Kidney tubule cell (primary cell): Measurements from ENCODE around the gene PCA3.
A peak's percentile ranks its signal among the peaks of the same experiment; 100 is the strongest.
"Not testable (repeated sequence)": the region's sequence is repeated elsewhere in the genome, so short reads cannot be mapped to it uniquely, and the experiment has no call there.

Experiments
- DNase-seq: peaks from one replicate; pipeline ENCODE4 v3.0.0-alpha.2; 2018; ENCODE audit warnings: low spot score

Gene PCA3

DNA sequence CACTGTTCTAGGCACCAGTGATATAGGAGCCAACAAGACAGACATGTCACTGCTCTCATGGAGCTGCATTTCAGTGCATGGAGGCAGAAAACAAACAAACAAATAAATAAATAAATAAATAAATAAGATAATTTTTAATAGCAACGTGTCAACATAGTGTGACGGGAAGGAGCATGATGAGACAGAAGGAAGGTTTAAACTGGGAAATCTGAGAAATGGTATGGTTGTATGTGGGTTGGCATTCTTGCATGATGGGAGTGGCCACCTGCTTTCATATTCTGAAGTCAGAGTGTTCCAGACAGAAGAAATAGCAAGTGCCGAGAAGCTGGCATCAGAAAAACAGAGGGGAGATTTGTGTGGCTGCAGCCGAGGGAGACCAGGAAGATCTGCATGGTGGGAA is at the start of gene PCA3:
PCA3 (plus strand) TSS at position 301 of the 400 bp plus-strand sequence.
- no peak for DNase-seq

DNA sequence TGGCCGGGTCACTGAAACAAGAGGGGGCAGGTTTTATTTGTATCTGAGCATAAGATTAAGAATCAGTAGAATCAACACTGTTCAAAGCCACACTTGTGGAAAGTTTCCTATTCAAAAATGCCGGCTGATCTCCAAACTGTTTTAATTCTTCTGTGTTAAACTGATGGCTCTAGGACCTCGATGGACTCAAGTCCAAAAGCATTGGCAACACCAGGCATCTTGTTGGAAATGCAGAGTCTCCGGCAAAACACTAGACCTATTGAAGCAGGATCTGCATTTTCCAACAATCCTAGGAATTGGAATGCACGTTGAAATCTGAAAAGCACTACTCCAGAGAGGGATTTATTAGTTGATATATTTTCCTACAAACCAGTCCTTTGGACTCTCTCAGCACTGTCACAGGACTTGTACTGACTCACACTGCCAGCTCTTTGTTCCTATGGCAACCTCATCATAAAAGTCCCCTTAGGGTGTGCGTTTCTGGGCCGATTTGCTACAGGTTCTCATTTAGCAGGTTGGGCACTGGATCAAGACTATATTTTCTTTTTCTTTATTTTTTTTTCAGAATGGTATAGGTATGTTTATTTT is 48.1 kb upstream of the PCA3 start:
- peak; percentile 44 for DNase-seq

DNA sequence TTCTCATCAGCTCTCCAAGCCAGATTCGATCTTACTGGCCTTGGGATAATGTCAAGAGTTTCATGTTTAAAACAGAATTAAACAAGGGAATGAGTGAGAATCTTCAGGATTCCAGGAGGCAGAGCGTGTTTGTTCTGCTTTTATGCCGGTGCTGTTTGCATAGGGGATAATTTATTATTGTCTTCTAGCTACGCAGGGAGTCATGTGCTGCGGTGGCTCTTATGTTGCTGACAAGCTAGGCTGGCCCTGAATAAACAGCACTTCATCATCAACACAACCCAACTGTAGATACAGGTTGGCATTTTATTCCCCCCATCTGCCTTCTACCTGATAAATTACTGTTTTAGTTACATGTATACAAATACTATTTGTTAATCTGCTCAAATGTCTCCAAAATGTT is 47.1 kb upstream of the PCA3 start:
- DNase-seq, result no peak

DNA sequence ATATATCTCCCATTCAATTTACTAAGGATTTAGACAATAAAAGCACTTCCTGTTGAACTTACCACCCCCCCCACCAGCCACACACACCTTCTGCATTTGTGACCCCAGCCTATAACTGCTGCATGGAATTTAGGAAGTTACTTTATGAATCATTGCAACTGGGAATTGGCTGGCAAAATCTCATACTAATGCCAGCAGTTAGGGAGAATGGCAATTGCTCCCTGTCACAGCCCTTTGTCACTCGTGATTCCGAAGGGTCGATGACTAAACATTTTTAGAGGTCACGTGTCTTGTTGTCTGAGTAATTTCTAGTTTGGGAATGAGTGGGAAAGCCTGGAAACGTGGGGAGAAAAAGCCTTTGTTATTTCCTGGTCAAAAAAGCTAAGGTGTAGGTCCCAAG is 46.6 kb upstream of the PCA3 start:
- peak; percentile 67 for DNase-seq

DNA sequence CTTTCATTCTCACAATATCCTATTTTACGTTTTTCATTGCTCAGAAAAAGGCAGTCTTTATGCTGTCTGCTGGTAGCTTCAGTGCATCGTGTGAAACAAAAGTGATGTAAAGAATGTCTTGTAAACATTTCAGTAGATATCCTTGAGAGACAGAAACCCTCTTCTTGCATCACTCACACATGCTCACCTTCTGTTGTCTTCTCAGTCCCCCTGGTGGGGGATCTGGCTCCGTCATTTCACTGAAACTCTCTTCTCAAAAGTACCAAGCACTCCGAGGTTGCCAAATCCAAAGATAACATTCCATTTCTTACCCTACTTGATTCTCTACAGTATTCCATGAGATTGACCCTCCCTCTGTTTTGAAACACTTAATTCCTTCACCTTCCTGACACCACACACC is 46.1 kb upstream of the PCA3 start:
- DNase-seq, result no peak

DNA sequence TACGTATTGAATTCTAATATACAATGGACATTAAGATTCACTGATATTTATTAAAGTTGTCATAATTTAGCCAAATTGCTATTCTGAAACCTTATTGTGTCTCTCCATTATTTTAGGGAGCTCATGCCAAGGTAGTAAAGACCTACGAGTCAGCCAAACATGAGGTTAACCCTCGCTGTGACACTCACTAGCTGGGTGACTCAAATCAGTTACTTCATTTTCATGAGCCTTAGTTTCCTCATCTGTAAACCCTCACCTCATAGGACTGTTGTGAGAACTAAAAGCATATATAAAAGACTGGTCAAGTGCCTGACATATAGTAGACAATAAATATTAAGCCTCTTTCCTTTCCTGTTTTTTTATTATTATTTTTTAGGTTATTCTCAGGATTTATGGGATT is 44.0 kb upstream of the PCA3 start:
- DNase-seq, result no peak

DNA sequence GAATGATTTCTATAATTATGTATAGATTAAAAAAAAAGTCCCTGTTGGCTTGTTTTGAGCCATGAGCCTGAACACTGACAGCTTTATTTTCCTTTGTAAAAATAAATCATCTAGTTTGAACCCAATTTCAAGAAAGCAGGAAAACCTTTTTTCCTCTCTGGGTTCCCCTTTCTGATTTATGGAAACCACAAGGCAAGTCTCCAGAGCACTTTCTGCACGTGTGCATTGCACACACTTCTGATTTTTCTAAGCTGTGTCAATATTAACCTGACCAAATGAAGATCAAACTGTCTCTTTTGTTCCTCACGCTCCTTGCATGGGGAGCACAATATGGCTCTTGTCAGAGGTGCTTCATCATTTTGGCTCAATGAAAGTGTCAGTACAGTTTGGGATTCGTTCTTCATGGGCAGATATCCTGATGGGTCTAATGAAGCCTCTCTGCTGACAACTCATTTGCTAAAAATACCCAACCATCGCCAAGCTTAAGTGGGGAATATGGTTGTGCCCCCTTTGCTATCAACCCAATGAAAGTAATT is 39.2 kb upstream of the PCA3 start:
- no peak for DNase-seq

DNA sequence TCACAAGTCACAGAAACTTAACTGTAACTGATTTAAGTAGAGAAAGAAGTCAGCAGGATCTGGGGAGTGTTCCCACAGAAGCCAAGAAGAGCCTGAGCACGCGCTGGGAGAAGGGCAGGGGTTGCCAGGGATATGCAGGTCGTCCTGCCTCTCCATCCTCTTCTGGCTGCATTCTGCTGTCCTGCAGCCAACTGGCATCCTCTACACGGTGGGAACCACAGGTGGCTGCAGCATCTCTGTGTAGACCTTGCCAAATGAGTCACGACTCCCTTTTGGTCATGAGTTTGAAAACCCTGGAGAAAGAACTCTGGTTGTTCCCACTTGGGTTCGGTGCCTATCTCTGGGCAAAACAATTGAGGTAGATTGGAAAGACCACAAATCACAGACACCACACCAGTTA is 38.4 kb upstream of the PCA3 start:
- DNase-seq, result no peak

DNA sequence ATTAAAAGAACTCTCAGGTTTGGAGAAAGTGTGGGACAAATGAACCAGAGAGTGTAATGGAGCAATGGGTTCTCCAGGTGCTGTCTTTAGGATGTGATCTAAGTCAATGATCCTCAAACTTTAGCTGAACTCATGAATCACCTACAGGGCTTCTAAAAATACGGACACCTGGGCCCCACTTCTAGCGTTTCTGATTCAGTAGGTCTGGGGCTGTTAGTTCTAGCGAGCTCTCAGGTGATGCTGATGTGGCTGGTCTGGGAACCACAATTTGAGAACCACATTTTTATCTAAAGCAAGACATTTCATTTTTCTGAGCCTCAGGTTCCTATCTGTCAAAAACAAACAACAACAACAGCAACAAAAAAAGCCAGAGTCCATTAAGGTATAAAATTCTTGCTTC is 35.1 kb upstream of the PCA3 start:
- no peak for DNase-seq

DNA sequence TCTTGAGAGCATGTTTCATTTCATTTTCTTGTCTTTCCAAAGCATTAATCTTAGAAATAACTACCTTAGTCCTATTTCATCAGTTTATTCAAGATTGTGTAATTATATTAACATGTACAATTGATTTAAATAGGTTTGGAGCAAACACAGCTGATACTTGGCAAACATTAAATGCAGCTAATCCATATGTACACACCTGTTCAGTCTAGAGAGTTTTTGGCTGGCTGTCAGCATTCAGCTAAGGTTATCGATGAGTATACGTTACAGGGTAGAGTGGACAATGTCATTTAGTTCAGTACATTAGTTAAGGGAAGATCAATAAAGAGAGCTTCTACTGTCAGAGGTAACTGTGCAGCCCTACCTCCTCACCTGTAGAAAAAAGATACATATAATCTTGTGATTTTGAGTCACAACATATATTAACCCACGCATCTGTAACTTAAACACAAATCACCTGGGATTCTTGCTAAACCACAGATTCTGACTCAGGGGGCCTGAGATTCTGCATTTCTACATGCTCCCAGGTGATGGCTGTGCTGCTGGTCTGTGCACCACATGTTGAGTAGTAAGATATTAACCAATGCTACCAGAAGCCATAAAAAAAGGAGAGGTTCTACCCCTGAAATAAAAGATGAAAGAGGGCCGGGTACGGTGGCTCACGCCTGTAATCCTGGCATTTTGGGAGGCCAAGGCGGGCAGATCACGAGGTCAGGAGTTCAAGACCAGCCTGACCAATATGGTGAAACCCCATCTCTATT is 34.1 kb upstream of the PCA3 start:
- DNase-seq, result no peak

DNA sequence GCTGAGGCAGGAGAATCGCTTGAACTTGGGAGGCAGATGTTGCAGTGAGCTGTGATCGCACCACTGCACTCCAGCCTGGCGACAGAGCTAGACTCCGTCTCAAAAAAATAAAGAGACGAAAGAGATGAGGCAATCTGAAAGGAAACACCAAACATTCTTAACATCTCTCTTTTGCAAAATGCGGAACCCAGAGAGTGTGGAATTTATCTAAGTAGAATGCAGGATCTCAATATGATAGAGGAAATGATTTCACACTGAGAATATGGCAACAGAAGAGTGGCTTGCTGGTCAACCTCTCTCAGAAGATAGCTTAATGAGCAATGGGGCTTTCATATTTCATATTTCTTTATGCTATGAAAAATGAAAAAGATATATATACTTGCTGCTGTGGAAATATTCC is 33.4 kb upstream of the PCA3 start:
- DNase-seq, result no peak

DNA sequence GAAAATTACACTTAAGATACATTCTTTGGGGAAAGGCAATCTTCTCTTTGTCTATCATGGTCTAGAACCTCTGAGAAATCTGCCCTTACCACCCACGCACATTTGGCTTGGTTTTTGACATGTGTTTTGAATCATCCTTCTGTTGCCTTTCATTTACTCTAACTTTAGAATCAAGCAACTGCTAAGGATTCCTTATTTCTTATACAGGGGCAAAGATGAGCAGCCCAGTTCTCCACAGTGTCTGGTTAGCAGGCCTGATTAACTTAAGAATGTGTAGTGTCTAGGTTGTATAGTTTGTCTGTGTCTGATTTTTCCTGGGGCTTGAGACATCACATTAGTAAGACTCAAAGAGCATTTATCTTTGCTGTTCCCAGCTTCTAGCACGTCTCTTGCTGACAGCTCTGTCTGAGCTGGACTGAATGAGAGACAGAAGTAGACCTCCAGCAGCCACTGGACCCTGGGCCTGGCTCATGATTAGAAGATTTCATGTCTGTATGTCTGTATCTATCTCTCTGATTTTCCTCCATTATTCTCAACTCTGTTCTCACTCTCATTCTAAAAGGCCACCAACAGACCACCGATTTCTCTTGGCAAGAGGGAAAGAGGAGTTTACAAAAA is 31.8 kb upstream of the PCA3 start:
- no peak for DNase-seq

DNA sequence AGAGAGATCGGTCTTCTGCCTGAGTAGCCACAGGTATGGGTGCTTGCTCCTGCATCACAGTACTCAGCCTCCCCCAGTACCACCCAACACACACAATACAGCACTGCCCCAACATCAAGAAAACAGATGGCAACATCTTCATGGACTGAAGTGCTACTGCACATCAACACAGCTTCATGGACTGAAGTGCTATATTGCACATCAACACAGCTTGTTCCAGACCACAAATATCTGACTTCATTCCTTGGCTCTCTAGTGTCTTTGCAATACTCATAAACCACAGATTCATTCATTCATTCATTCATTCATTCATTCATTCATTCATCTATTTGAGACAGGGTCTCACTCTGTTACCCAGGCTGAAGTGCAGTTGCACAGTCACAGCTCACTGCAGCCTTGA is 31.1 kb upstream of the PCA3 start:
- DNase-seq, result no peak

DNA sequence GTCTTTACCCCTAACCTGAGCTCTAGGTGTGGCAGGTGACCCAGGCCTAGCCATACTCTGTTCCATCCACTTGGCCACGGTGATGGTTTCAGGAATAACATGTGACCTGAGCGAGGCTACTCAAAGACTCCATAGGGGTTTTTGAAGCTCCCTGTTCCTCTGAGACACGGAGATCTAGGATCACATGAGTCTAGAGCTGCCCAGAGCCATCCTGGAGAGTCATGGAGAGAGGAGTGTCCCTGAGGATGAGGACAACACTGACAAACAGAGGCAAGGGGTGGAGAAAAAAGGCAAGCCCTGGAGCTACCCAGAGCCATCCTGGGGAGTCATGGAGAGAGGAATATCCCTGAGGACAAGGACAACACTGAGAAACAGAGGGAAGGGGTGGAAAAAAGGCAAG is 29.5 kb upstream of the PCA3 start:
- no peak for DNase-seq

DNA sequence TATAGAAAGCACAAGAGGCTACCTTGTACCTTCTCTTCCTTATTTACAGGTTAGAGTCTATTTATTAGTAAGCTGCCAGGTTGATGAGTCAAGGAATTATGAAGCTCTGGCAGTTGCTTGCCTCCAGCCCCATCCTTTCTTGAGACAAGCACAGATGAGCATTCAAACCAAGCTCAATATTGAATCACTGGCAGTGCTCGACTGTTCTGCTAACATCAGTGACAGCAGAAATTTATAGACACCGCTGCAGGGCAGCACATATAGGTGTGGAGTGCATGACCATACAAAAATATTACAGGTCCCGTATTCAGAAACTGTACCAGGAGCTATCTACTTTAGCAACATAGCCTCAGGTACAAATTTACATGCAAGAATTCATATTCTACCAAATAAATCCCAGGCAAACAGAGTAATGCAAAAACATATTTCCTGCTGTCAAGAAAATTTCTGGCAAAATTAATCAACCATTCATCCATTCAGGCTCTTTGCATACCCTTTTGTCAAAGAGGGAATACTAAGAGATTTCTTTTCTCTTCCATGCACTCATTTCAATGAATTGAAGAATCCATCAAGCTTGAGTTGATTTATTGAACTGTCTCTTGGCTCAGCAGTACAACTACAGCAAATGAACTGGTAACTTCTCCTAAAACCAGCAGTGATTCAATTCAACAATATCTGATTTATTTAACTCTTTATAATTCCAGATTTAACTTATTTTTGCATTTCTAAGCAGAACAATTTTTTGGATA is 26.9 kb upstream of the PCA3 start:
- no peak for DNase-seq

DNA sequence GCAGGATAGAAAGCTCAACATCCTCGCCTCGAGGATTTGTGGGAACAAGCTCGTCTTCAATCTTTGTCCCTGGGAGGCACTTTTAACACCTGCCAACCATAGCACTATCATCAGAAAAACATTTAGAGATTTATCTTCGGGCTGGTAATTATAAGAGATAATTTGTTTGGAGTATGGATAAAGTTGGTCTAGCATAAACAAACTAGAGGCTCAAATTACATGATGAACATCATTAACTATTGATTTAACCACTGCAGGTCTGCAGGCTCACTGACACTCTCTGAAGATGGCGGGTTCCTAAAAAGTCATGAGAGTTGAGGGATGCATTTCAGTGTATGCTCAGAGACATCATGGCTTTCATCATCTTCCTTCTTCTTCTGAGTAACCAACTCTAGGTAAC is 25.8 kb upstream of the PCA3 start:
- DNase-seq, result no peak

DNA sequence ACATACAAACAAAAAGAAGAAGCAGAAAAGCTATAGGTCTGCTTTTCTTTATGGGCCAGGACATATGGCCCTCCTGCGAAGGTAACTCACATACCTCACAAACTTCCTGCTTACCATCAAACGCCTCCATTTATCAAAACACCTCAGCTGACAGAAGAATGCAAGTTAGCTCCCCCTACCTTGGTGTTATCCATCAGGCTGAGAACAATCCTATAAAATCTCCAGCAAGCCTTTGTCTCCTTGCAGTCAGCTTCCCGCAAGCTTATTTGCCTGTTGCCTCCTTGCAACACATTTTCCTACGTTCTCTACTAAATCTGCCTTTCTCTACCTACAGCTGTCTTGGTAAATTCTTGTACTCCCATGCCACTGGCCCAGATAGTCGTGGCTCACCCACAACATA is 22.7 kb upstream of the PCA3 start:
- no peak for DNase-seq

DNA sequence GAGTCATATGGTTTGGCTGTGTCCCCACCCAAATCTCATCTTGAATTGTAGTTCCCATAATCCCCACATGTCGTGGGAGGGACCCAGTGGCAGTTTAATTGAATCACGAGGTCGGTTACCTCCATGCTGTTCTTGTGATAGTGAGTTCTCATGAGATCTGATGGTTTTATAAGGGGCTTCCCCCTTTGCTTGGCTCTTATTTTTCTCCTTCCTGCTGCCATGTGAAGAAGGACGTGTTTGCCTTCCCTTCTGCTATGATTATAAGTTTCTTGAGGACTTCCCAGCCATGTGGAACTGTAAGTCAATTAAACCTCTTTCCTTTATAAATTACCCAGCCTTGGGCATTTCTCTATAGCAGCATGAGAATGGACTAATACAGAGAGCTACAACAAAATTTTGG is 21.3 kb upstream of the PCA3 start:
- not testable (repeated sequence) for DNase-seq

DNA sequence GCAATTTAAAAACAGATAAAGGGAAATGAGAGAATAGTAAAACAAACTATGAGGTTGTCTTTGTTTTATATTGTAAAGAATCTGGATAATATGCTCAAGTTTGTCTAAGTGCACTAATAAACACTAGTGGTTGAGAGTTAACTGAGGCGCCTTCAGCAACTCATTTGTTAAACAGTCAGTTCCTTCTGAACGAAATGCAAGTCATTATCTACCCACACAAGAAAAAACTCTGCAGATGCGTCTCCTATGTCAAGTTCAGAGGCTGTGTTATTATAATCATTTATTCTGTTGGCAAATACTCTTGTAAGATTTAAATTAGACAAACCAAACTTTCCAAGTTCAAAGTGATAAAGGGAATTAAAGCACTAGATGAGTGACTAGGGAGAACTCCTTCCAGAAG is 20.3 kb upstream of the PCA3 start:
- DNase-seq, result no peak

DNA sequence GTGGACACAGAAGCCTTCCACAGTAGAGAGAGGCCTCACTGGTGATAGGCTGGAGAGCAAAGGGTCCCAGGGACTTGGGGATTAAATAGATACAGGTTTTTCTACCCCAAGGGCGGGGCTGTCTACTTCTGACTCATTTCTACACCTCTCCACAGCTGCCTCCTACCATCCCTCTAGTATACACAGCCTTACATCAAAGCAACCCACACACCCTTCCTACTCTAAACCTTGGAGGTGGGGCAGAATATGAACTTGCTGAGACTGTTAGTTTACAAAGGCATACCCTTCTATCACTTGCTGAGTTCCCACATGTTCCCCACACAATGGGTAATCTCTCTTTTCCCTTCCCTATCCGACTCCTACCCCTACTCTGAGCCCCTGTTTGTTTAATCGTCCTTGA is 19.9 kb upstream of the PCA3 start:
- no peak for DNase-seq

DNA sequence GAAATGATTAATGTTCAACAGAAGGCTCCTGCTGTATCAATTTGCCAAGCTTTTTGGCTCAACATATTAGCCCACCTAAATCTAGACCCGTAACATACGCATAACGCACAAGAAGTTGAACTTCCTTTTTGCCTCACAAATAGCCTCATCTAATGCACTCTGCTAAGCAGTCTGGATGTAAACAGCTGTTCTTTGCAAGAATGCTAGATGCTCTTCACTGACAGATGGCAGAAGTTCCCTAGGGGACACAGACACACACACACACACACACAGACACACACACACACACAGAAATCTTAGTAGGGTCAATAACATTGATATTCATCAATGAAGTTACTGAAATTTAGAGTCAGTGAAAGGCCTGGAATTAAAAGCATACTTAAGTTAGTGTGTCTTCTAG is 13.2 kb upstream of the PCA3 start:
- DNase-seq, result no peak

DNA sequence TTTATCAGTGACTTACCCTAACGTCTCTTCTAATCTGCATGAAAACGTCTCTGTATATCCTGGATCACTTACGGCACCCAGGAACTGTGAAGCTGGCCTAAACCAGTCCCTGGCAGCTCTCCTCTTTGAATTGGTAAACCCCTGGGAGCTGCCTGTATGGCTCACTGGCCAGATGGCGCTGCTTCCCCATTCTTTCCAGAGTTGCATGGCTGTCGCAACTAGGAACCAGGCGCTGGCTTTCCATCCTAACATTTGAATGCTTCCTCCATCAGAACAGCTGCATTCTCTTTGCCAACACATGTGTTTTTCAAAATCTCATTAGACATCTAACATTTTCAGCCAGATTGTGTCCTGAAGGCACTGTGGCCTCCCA is 8.0 kb upstream of the PCA3 start:
- DNase-seq, result peak; percentile 44
